A673 (cell line): ENCODE measurements around the gene FRAS1. TPM values are rescaled to one million over a fixed set of nuclear protein-coding genes. Genes with fewer than 3 reads are reported as not detected.

ENCODE experiments used
- BruUV-seq: library from RNA; stranded (reverse); fragments of 400-500 nt; replicated peaks from 2 replicates; lab custom pipeline; 2021; lab: Mats Ljungman, UMichigan
- CTCF ChIA-PET: fragments of 300-600 bp; sonication (Branson Sonifier 250); formaldehyde crosslinking; loops from one replicate; lab custom pipeline; 2022; ENCODE audit warnings: antibody characterized with exemption; lab: Charles Lee
- POLR2A ChIA-PET: fragments of 300-600 bp; sonication (Branson Sonifier 250); formaldehyde crosslinking; loops from one replicate; lab custom pipeline; 2022; ENCODE audit warnings: antibody characterized with exemption; ENCODE audit not compliant: low non-redundant PET; lab: Charles Lee
- DNase-seq: peaks from one replicate; pipeline ENCODE4 v3.0.0-alpha.2; 2015; ENCODE audit warnings: low spot score
- H3K27ac ChIP-seq: fragments of 200-600 bp; sonication (generic); 2 replicates; pipeline ENCODE4 v1.5.1; 2016; ENCODE audit warnings: mixed run types, low read depth, mild to moderate bottlenecking, mixed read lengths, antibody characterized with exemption, low read length; ENCODE audit not compliant: poor library complexity, severe bottlenecking
- H3K27me3 ChIP-seq: fragments of 200-600 bp; sonication (generic); replicated peaks from 2 replicates; pipeline ENCODE4 v1.6.1; 2017; ENCODE audit warnings: mixed run types, low read depth, mild to moderate bottlenecking, mixed read lengths, antibody characterized with exemption, low read length; ENCODE audit not compliant: insufficient read depth, poor library complexity
- H3K36me3 ChIP-seq: fragments of 200-600 bp; sonication (generic); 2 replicates; pipeline ENCODE4 v1.6.1; 2016; ENCODE audit warnings: mixed run types, mild to moderate bottlenecking, mixed read lengths, antibody characterized with exemption, low read length; ENCODE audit not compliant: insufficient read depth, poor library complexity, severe bottlenecking
- H3K4me1 ChIP-seq: fragments of 200-600 bp; sonication (generic); 2 replicates; pipeline ENCODE4 v1.6.1; 2017; ENCODE audit warnings: mixed run types, mild to moderate bottlenecking, mixed read lengths, antibody characterized with exemption, low read length; ENCODE audit not compliant: insufficient read depth, poor library complexity, severe bottlenecking
- H3K4me3 ChIP-seq: fragments of 200-600 bp; sonication (generic); 2 replicates; pipeline ENCODE4 v1.5.1; 2016; ENCODE audit warnings: low read depth, mixed run types, mild to moderate bottlenecking, mixed read lengths, low read length; ENCODE audit not compliant: poor library complexity, severe bottlenecking
- H3K9me3 ChIP-seq: fragments of 200-600 bp; sonication (generic); 2 replicates; pipeline ENCODE4 v1.6.1; 2016; ENCODE audit warnings: mixed run types, low read depth, mild to moderate bottlenecking, mixed read lengths, antibody characterized with exemption, low read length; ENCODE audit not compliant: poor library complexity, severe bottlenecking
- EZH2 ChIP-seq: fragments of 200-600 bp; sonication (generic); IDR thresholded peaks from 2 replicates; pipeline ENCODE4 v1.6.1; 2017; ENCODE audit warnings: borderline replicate concordance, low read depth, mild to moderate bottlenecking, mixed read lengths, antibody characterized with exemption, low read length; ENCODE audit not compliant: poor library complexity, severe bottlenecking
- intact Hi-C: fragments of 100-400 bp; cut with micrococcal nuclease; formaldehyde crosslinking; loops from one replicate; pipeline ENCODE4 v1.10.0; 2022; ENCODE audit not compliant: unreplicated experiment
- total RNA-seq: library from RNA; stranded (reverse); gene quantifications from 2 replicates; pipeline ENCODE4 v1.2.3, GENCODE V29; 2021
- TF ChIP-seq, protein P1 (sequence below): fragments of 300-800, 200-600 bp; sonication (generic); conservative IDR thresholded peaks from 2 replicates; pipeline ENCODE4 v1.5.1; 2017; ENCODE audit warnings: low read depth, mild to moderate bottlenecking, antibody characterized with exemption, low read length, moderate library complexity, mixed read lengths

FRAS1 gene
- total RNA-seq, 1 experiment from 2014 or later = 0.06 TPM

DNA sequence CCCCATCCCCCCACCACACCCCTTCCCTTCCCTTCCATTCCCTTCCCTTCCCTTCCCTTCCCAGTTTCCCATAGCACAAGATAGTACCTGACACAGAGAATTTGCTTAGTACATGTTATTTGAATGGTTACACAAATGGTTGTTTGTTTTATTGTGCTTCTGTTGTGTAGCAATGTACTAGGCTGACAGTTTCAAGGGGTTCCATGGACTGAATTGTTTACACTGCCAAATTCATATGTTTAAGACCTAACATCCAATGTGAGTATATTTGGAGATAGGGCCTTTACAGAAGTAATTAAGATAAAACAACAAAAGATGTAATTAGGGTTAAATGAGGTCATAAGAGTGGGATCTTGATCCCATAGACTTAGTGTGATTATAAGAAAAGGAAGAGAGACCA, 133.5 kb downstream of the FRAS1 start:
- H3K36me3 ChIP-seq = no peaks in the 10 kb centered on the region
- intact Hi-C loops = no loop called here
- no peaks in the 10 kb centered on the region for H3K9me3 ChIP-seq
- POLR2A ChIA-PET = no interaction called here
- H3K4me1 ChIP-seq = no peaks in the 10 kb centered on the region
- no TSS peak for BruUV-seq
- no peak overlapping the region for H3K4me3 ChIP-seq
- H3K27ac ChIP-seq = no peak overlapping the region
- TF ChIP-seq, protein P1, sequence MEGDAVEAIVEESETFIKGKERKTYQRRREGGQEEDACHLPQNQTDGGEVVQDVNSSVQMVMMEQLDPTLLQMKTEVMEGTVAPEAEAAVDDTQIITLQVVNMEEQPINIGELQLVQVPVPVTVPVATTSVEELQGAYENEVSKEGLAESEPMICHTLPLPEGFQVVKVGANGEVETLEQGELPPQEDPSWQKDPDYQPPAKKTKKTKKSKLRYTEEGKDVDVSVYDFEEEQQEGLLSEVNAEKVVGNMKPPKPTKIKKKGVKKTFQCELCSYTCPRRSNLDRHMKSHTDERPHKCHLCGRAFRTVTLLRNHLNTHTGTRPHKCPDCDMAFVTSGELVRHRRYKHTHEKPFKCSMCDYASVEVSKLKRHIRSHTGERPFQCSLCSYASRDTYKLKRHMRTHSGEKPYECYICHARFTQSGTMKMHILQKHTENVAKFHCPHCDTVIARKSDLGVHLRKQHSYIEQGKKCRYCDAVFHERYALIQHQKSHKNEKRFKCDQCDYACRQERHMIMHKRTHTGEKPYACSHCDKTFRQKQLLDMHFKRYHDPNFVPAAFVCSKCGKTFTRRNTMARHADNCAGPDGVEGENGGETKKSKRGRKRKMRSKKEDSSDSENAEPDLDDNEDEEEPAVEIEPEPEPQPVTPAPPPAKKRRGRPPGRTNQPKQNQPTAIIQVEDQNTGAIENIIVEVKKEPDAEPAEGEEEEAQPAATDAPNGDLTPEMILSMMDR = no peak
- no peak for TF ChIP-seq EZH2
- H3K27me3 ChIP-seq = no peaks in the 10 kb centered on the region
- CTCF ChIA-PET = no interaction called here
- DNase-seq = no peak

DNA sequence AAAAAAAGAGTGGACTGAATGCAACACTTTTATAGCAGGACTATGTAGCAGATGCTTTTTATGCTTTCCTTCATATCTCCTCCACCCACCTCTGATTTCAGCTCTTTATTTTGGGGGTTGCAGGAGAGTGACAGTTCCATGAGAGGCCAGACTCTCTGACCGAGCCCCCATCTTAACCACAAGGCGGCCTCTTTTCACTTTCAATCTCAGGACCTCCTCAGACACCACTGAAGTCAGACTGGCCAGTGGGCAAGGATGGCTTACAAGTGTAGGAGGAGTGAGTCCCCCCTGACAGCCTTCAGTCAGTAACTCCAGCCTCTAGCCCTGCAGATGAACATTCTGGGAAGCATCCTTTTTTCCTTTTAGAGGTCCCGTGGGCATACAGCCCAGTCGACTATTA, 140.8 kb downstream of the FRAS1 start:
- TF ChIP-seq, protein P1 = no peak
- TF ChIP-seq EZH2 = no peak
- CTCF ChIA-PET = no interaction called here
- H3K27ac ChIP-seq = no peak overlapping the region
- H3K4me1 ChIP-seq = no peaks in the 10 kb centered on the region
- no peaks in the 10 kb centered on the region for H3K27me3 ChIP-seq
- H3K9me3 ChIP-seq = no peaks in the 10 kb centered on the region
- POLR2A ChIA-PET = no interaction called here
- intact Hi-C loops = no loop called here
- H3K36me3 ChIP-seq = no peaks in the 10 kb centered on the region
- no peak overlapping the region for H3K4me3 ChIP-seq
- DNase-seq = no peak
- BruUV-seq = no TSS peak

DNA sequence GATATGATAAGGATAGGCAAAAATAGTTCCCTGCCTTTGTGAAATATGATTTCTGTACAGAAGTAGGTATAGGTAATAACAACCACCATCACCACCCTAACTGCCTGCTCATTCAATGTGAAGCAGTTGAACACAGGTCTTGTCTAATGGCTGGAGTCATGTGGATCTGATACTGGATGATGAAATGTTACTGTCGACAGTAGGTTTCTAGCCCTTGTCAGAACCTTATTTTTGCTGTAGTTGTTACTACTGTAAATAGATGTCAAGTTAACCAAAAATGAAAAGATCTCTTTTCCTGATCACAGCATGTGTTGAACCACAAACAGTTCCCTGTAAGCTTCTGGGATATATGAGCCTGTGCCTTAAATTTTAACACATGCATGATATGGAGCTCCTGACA, 142.9 kb downstream of the FRAS1 start:
- Histone ChIP-seq H3K4me1 (no peaks in the 10 kb centered on the region), H3K36me3 (no peaks in the 10 kb centered on the region), H3K9me3 (no peaks in the 10 kb centered on the region), H3K4me3 (no peak overlapping the region), H3K27ac (no peak overlapping the region), H3K27me3 (no peaks in the 10 kb centered on the region)
- intact Hi-C loops = no loop called here
- BruUV-seq = no TSS peak
- no peak for TF ChIP-seq EZH2
- TF ChIP-seq, protein P1 = no peak
- ChIA-PET POLR2A (no interaction called here), CTCF (no interaction called here)
- no peak for DNase-seq
